ENCODE measurements around the gene MIPOL1. TPM values are rescaled to one million over a fixed set of nuclear protein-coding genes. Genes with fewer than 3 reads are reported as not detected.
"Not testable (repeated sequence)": the region's sequence is repeated elsewhere in the genome, so short reads cannot be mapped to it uniquely, and the experiment has no call there.

MIPOL1 gene
- total RNA-seq, 1 donor from 2014 or later = 12.3 TPM

GRCh38 chr14:37232907-37233481, 35.3 kb downstream of the MIPOL1 start:
- no peak for DNase-seq (ENCODE audit: low spot score)

GRCh38 chr14:37234222-37234621, 36.5 kb downstream of the MIPOL1 start:
- DNase-seq (ENCODE audit: low spot score) = no peak

GRCh38 chr14:37236044-37236443, 38.3 kb downstream of the MIPOL1 start:
- not testable (repeated sequence) for DNase-seq (ENCODE audit: low spot score)

- DNase-seq (ENCODE audit: low spot score) = no peak
These were observed 39.4 kb downstream of the MIPOL1 start for GRCh38 chr14:37237094-37237493.

GRCh38 chr14:37237735-37238200, 40.0 kb downstream of the MIPOL1 start:
- no peak for DNase-seq (ENCODE audit: low spot score)

GRCh38 chr14:37241198-37241597, 43.5 kb downstream of the MIPOL1 start:
- no peak for DNase-seq (ENCODE audit: low spot score)

GRCh38 chr14:37246427-37246829, 48.7 kb downstream of the MIPOL1 start:
- DNase-seq (ENCODE audit: low spot score) = no peak

GRCh38 chr14:37247791-37248461, 50.2 kb downstream of the MIPOL1 start:
- DNase-seq (ENCODE audit: low spot score) = no peak

GRCh38 chr14:37251775-37252174, 54.0 kb downstream of the MIPOL1 start:
- DNase-seq (ENCODE audit: low spot score) = no peak

GRCh38 chr14:37252434-37252833, 54.7 kb downstream of the MIPOL1 start:
- DNase-seq (ENCODE audit: low spot score) = no peak

- no peak for DNase-seq (ENCODE audit: low spot score)
These were observed 56.2 kb downstream of the MIPOL1 start for GRCh38 chr14:37253905-37254304.

GRCh38 chr14:37254411-37254947, 56.7 kb downstream of the MIPOL1 start:
- no peak for DNase-seq (ENCODE audit: low spot score)

- DNase-seq (ENCODE audit: low spot score) = no peak
These were observed 59.8 kb downstream of the MIPOL1 start for GRCh38 chr14:37257501-37258070.

- DNase-seq (ENCODE audit: low spot score) = no peak
These were observed 64.9 kb downstream of the MIPOL1 start for GRCh38 chr14:37262649-37263048.

- DNase-seq (ENCODE audit: low spot score) = no peak
These were observed 66.0 kb downstream of the MIPOL1 start for GRCh38 chr14:37263656-37264236.

- DNase-seq (ENCODE audit: low spot score) = no peak
These were observed 71.1 kb downstream of the MIPOL1 start for GRCh38 chr14:37268788-37269187.

- DNase-seq (ENCODE audit: low spot score) = no peak
These were observed 72.9 kb downstream of the MIPOL1 start for GRCh38 chr14:37270629-37271028.

GRCh38 chr14:37272569-37272968, 74.8 kb downstream of the MIPOL1 start:
- DNase-seq (ENCODE audit: low spot score) = no peak

GRCh38 chr14:37274652-37275051, 76.9 kb downstream of the MIPOL1 start:
- no peak for DNase-seq (ENCODE audit: low spot score)

- DNase-seq (ENCODE audit: low spot score) = no peak
These were observed 78.2 kb downstream of the MIPOL1 start for GRCh38 chr14:37275963-37276362.

GRCh38 chr14:37278636-37279538, 81.2 kb downstream of the MIPOL1 start:
- no peak for DNase-seq (ENCODE audit: low spot score)

- DNase-seq (ENCODE audit: low spot score) = no peak
These were observed 82.1 kb downstream of the MIPOL1 start for GRCh38 chr14:37279818-37280217.
